22Rv1 (cell line): ENCODE data around the gene FAM149B1.

Experiments used
- CTCF ChIP-seq: fragments of 450-650 bp; IDR thresholded peaks from 2 replicates; pipeline ENCODE4 v1.5.1; 2017; ENCODE audit warnings: mild to moderate bottlenecking
- ZFX ChIP-seq: fragments of 450-650 bp; IDR thresholded peaks from 2 replicates; pipeline ENCODE4 v1.6.1; 2017; ENCODE audit warnings: antibody characterized with exemption, borderline replicate concordance

- TF ChIP-seq CTCF (no peak), ZFX (no peak)
Observed at GRCh38 chr10:73186266-73186665, 18.3 kb downstream of the FAM149B1 start.
